H1 (cell line): Measurements from ENCODE around the gene GPC2. TPM values are rescaled to one million over a fixed set of nuclear protein-coding genes. Genes with fewer than 3 reads are reported as not detected.
"Not testable (repeated sequence)": the region's sequence is repeated elsewhere in the genome, so short reads cannot be mapped to it uniquely, and the experiment has no call there.

Experiments used
- CTCF ChIA-PET: fragments of 300-600 bp; sonication (Branson Sonifier 250); formaldehyde crosslinking; loops from one replicate; lab custom pipeline; 2021; ENCODE audit not compliant: partially characterized antibody; lab: Charles Lee
- POLR2A ChIA-PET: fragments of 300-600 bp; sonication (Branson Sonifier 250); formaldehyde crosslinking; loops from one replicate; lab custom pipeline; 2021; ENCODE audit warnings: inconsistent platforms; ENCODE audit not compliant: partially characterized antibody; lab: Charles Lee
- DNase-seq, 2 experiments: peaks; one replicate each; pipeline versions ENCODE4 v3.0.0 to v3.0.0-alpha.2; 2010 to 2022; ENCODE audit warnings: low spot score in 2 of 2, low read depth in 1 of 2, mixed read lengths in 1 of 2
- FAIRE-seq: peaks from 2 replicates; lab custom pipeline; 2011; peaks lifted over from hg19 to GRCh38; lab: Jason Lieb, UNC
- H2AFZ ChIP-seq: 2 replicates; pipeline ENCODE4 v1.8.1; 2012; ENCODE audit warnings: low read length, inconsistent platforms
- H2AK5ac ChIP-seq: 2 replicates; pipeline ENCODE4 v1.6.1; 2013; ENCODE audit warnings: low read depth, low read length
- H2BK120ac ChIP-seq: replicated peaks from 2 replicates; pipeline ENCODE3; 2013; ENCODE audit warnings: low read depth, low read length, inconsistent platforms
- H2BK12ac ChIP-seq: 2 replicates; pipeline ENCODE4 v1.6.1; 2013; ENCODE audit warnings: low read depth, low read length
- H2BK15ac ChIP-seq: 2 replicates; pipeline ENCODE4 v1.6.1; 2013; ENCODE audit warnings: low read length
- H2BK20ac ChIP-seq: 2 replicates; pipeline ENCODE4 v1.6.1; 2013; ENCODE audit warnings: low read length
- H2BK5ac ChIP-seq: 2 replicates; pipeline ENCODE4 v1.6.1; 2013; ENCODE audit warnings: low read depth, low read length
- H3K14ac ChIP-seq: 2 replicates; pipeline ENCODE4 v1.6.1; 2013; ENCODE audit warnings: inconsistent platforms; ENCODE audit not compliant: insufficient read length
- H3K18ac ChIP-seq: 2 replicates; pipeline ENCODE4 v1.6.1; 2013; ENCODE audit warnings: low read length; ENCODE audit errors: extremely low read depth
- H3K23ac ChIP-seq: 2 replicates; pipeline ENCODE4 v1.6.1; 2013; ENCODE audit warnings: inconsistent platforms; ENCODE audit not compliant: insufficient read length
- H3K23me2 ChIP-seq: 2 replicates; pipeline ENCODE4 v1.6.1; 2013; ENCODE audit warnings: low read depth, low read length
- H3K27ac ChIP-seq: 2 replicates; pipeline ENCODE4 v1.6.1; 2011; ENCODE audit warnings: low read depth, low read length, inconsistent platforms
- H3K27me3 ChIP-seq, 4 experiments: replicated peaks in 1 of 4; 1 replicate in 1 of 4; 2 replicates in 3 of 4; pipeline versions ENCODE4 v1.6.1 to v1.8.1; 2011 to 2013; ENCODE audit warnings: low read length in 3 of 4, mild to moderate bottlenecking in 3 of 4, inconsistent platforms in 2 of 4, mixed read lengths in 2 of 4, moderate library complexity in 1 of 4; ENCODE audit not compliant: control insufficient read depth in 3 of 4, insufficient read depth in 3 of 4; ENCODE audit errors: extremely low read depth in 1 of 4
- H3K36me3 ChIP-seq, 4 experiments: 2 replicates each; pipeline versions ENCODE4 v1.6.1 to v1.8.1; 2011 to 2013; ENCODE audit warnings: mild to moderate bottlenecking in 4 of 4, low read length in 3 of 4, moderate library complexity in 2 of 4, control low read depth in 1 of 4, inconsistent platforms in 1 of 4; ENCODE audit not compliant: insufficient read depth in 4 of 4, control insufficient read depth in 2 of 4
- H3K4ac ChIP-seq: replicated peaks from 2 replicates; pipeline ENCODE3; 2013; ENCODE audit warnings: low read length, low read depth, mixed read lengths, inconsistent platforms; ENCODE audit not compliant: insufficient read length
- H3K4me1 ChIP-seq, 4 experiments: replicated peaks in 1 of 4; 1 replicate in 1 of 4; 2 replicates in 3 of 4; pipeline versions ENCODE4 v1.6.1 to v1.8.1; 2011 to 2013; ENCODE audit warnings: low read length in 3 of 4, inconsistent platforms in 2 of 4, mixed read lengths in 1 of 4; ENCODE audit not compliant: insufficient read depth in 4 of 4, control insufficient read depth in 3 of 4
- H3K4me2 ChIP-seq, 2 experiments: 2 replicates each; pipeline versions ENCODE4 v1.6.1 to v1.8.1; 2011 to 2013; ENCODE audit warnings: low read depth in 2 of 2, low read length in 2 of 2, control low read depth in 1 of 2, inconsistent platforms in 1 of 2, mild to moderate bottlenecking in 1 of 2; ENCODE audit not compliant: insufficient read depth in 1 of 2
- H3K4me3 ChIP-seq, 4 experiments: fragments of 200-600, 300-600 bp in 1 of 4; sonication (generic), shearing (Covaris generic), sonication (Bioruptor Twin) in 1 of 4; 2 replicates each; pipeline versions ENCODE4 v1.5.1 to v1.8.1; 2011 to 2016; ENCODE audit warnings: low read length in 4 of 4, low read depth in 3 of 4, control low read depth in 2 of 4, inconsistent platforms in 2 of 4, mild to moderate bottlenecking in 2 of 4, mixed read lengths in 1 of 4, moderate library complexity in 1 of 4; ENCODE audit not compliant: insufficient read depth in 2 of 4; ENCODE audit errors: extremely low read depth in 1 of 4
- H3K56ac ChIP-seq: replicated peaks from 2 replicates; pipeline ENCODE3; 2013; ENCODE audit warnings: low read depth, mild to moderate bottlenecking, mixed read lengths, low read length, inconsistent platforms; ENCODE audit not compliant: insufficient read length
- H3K79me1 ChIP-seq: 2 replicates; pipeline ENCODE4 v1.6.1; 2013; ENCODE audit warnings: low read depth, low read length, control low read depth
- H3K79me2 ChIP-seq, 2 experiments: 2 replicates each; pipeline versions ENCODE4 v1.6.1 to v1.8.1; 2012 to 2013; ENCODE audit warnings: low read length in 2 of 2, mild to moderate bottlenecking in 2 of 2, inconsistent platforms in 1 of 2; ENCODE audit not compliant: insufficient read depth in 2 of 2, control insufficient read depth in 1 of 2
- H3K9ac ChIP-seq, 4 experiments: replicated peaks in 1 of 4; 1 replicate in 1 of 4; 2 replicates in 3 of 4; pipeline versions ENCODE4 v1.6.1 to v1.8.1; 2011 to 2013; ENCODE audit warnings: low read depth in 3 of 4, low read length in 3 of 4, control low read depth in 2 of 4, mild to moderate bottlenecking in 2 of 4, moderate library complexity in 2 of 4, inconsistent platforms in 1 of 4; ENCODE audit errors: extremely low read depth in 1 of 4
- H3K9me3 ChIP-seq, 2 experiments: 2 replicates each; pipeline versions ENCODE4 v1.6.1 to v1.8.1; 2012 to 2013; ENCODE audit warnings: mild to moderate bottlenecking in 2 of 2, moderate library complexity in 2 of 2, control low read depth in 1 of 2, inconsistent platforms in 1 of 2, low read depth in 1 of 2, low read length in 1 of 2, mixed read lengths in 1 of 2; ENCODE audit not compliant: insufficient read depth in 2 of 2
- H4K20me1 ChIP-seq, 2 experiments: replicated peaks in 1 of 2; 2 replicates each; pipeline versions ENCODE3 to v1.8.1; 2011 to 2013; ENCODE audit warnings: inconsistent platforms in 2 of 2, low read length in 2 of 2, mild to moderate bottlenecking in 1 of 2; ENCODE audit not compliant: insufficient read depth in 2 of 2, control insufficient read depth in 1 of 2
- H4K5ac ChIP-seq: 2 replicates; pipeline ENCODE4 v1.6.1; 2013; ENCODE audit warnings: low read length, low read depth, mixed read lengths, inconsistent platforms; ENCODE audit not compliant: insufficient read length
- H4K8ac ChIP-seq: 2 replicates; pipeline ENCODE4 v1.8.0; 2013; ENCODE audit warnings: mild to moderate bottlenecking, moderate library complexity, low read length, inconsistent platforms; ENCODE audit not compliant: insufficient read depth; ENCODE audit errors: extremely low read depth
- H4K91ac ChIP-seq: replicated peaks from 2 replicates; pipeline ENCODE3; 2013; ENCODE audit warnings: low read length, mixed read lengths, inconsistent platforms; ENCODE audit not compliant: insufficient read length
- WGBS, 2 experiments: shearing (Covaris generic) in 1 of 2; methylation state at CpG; one replicate each; pipeline versions ENCODE4 v1.1.6 to v1.1.7; 2013 to 2015; ENCODE audit warnings: low lambda C conversion rate in 2 of 2, mixed read lengths in 2 of 2, inconsistent platforms in 1 of 2, low coverage in 1 of 2, missing lambda C conversion rate in 1 of 2; ENCODE audit not compliant: insufficient replicate concordance in 2 of 2, insufficient coverage in 1 of 2, insufficient read length in 1 of 2; ENCODE audit errors: extremely low coverage in 1 of 2, missing lambda C conversion rate in 1 of 2; 5-methylcytosine and 5-hydroxymethylcytosine counted together
- polyA plus RNA-seq, 7 experiments: library from polyadenylated mRNA; depleted of rRNA in 3 of 7; stranded (reverse) in 5 of 7; unstranded in 2 of 7; fragments of >200 nt in 5 of 7; fragments of 200-250 nt in 2 of 7; gene quantifications; 1 replicate in 5 of 7; 2 replicates in 1 of 7; 4 replicates in 1 of 7; pipeline versions ENCODE4 v1.2.1 to v1.2.3, GENCODE V29; 2011 to 2013; ENCODE audit warnings: missing spikeins in 2 of 7, mixed read lengths in 2 of 7
- total RNA-seq: library from RNA; stranded (reverse); fragmentation: NEBNext Ultra II Directional; extraction: Animal tissue kit (Norgen Biotek cat#: 25700); gene quantifications from 2 replicates; pipeline ENCODE4 v1.2.1, GENCODE V29; 2021

Gene GPC2
- total and polyA plus RNA-seq, 2 of the 8 experiments (the other 6 are each of a cell fraction or from before 2014, with no cell fraction given): 25.3 to 44.8 TPM

DNA sequence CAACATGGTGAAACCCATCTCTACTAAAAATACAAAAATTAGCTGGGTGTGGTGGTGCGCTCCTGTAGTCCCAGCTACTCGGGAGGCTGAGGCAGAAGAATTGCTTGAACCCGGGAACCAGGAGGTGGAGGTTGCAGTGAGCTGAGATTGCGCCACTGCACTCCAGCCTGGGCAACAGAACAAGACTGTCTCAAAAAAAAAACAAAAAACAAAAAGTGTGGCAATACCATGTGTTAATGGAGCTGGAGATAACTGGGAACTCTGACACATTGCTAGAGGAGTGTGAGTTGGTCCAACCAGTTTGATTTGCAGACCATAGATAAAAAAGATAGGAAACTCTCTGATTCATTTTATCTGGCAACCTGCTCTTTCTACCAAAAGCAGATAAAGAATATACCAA is 30.8 kb downstream of the GPC2 start:
- not testable (repeated sequence) for H3K4me2 ChIP-seq, H2BK20ac ChIP-seq, H3K4ac ChIP-seq, DNase-seq, H4K91ac ChIP-seq, H3K23ac ChIP-seq, H3K56ac ChIP-seq, H2BK12ac ChIP-seq, FAIRE-seq, H4K20me1 ChIP-seq, H4K5ac ChIP-seq, H2AFZ ChIP-seq, H3K27ac ChIP-seq, H2BK120ac ChIP-seq, H3K18ac ChIP-seq, H3K9me3 ChIP-seq, H3K23me2 ChIP-seq, H3K9ac ChIP-seq, H4K8ac ChIP-seq, H3K27me3 ChIP-seq, H2BK15ac ChIP-seq, H2AK5ac ChIP-seq, H3K4me3 ChIP-seq, H3K79me1 ChIP-seq, H3K14ac ChIP-seq, H2BK5ac ChIP-seq, H3K4me1 ChIP-seq, H3K36me3 ChIP-seq
- CTCF ChIA-PET: interaction anchor here (0.6 to 10.2 kb wide), 6 partner anchors 14 to 480 kb away, joined by 3 to 108 read pairs (median 7); no protein-coding TSS in a partner anchor
- peaks cover 0 to 12% of the 10 kb centered on the region in 2 experiments; a peak in 2 of 4 replicates for H3K79me2 ChIP-seq
- POLR2A ChIA-PET: interaction anchor here (0.7 to 1.8 kb wide), 4 partner anchors 8 to 54 kb away, joined by 3 to 6 read pairs (median 3); no protein-coding TSS in a partner anchor
- 98% methylated on average over 4 of the region's 4 CpGs; no CpG with 5 or more reads in 1 of the 2 experiments for WGBS, 2 experiments
